Liver (tissue), 9 donors: ENCODE results near the gene MED15. TPM values are rescaled to one million over a fixed set of nuclear protein-coding genes. Genes with fewer than 3 reads are reported as not detected.
"Not testable (repeated sequence)": the region's sequence is repeated elsewhere in the genome, so short reads cannot be mapped to it uniquely, and the experiment has no call there.

Experiments
- DNase-seq: peaks from one replicate; pipeline ENCODE4 v3.0.0-alpha.2; 2017; ENCODE audit warnings: low spot score
- H3K27ac ChIP-seq, 2 donors: one replicate each; pipeline ENCODE4 v1.7.0; 2013; ENCODE audit warnings: inconsistent platforms in 2 of 2, low read length in 2 of 2, control low read depth in 1 of 2, low read depth in 1 of 2, mild to moderate bottlenecking in 1 of 2
- H3K27me3 ChIP-seq, 4 donors: one replicate each; pipeline versions ENCODE4 v1.6.1 to v1.7.0; 2013; ENCODE audit warnings: low read length in 3 of 4, inconsistent platforms in 1 of 4, mild to moderate bottlenecking in 1 of 4, moderate library complexity in 1 of 4; ENCODE audit not compliant: control insufficient read depth in 4 of 4, insufficient read depth in 4 of 4
- H3K36me3 ChIP-seq, 4 donors: one replicate each; pipeline versions ENCODE4 v1.6.1 to v1.7.0; 2013; ENCODE audit warnings: low read length in 3 of 4, mild to moderate bottlenecking in 3 of 4, low read depth in 1 of 4, moderate library complexity in 1 of 4; ENCODE audit not compliant: control insufficient read depth in 4 of 4, insufficient read depth in 3 of 4
- H3K4me1 ChIP-seq, 4 donors: one replicate each; pipeline versions ENCODE4 v1.6.1 to v1.7.0; 2013; ENCODE audit warnings: low read length in 3 of 4, mild to moderate bottlenecking in 3 of 4, moderate library complexity in 1 of 4; ENCODE audit not compliant: control insufficient read depth in 4 of 4, insufficient read depth in 4 of 4
- H3K4me3 ChIP-seq, 3 donors: one replicate each; pipeline versions ENCODE4 v1.6.1 to v1.7.0; 2013; ENCODE audit warnings: low read length in 3 of 3, control low read depth in 1 of 3, low read depth in 1 of 3, mild to moderate bottlenecking in 1 of 3
- H3K9ac ChIP-seq, 2 donors: one replicate each; pipeline ENCODE4 v1.7.0; 2013; ENCODE audit warnings: low read length in 2 of 2, mild to moderate bottlenecking in 2 of 2, moderate library complexity in 2 of 2, control low read depth in 1 of 2, low read depth in 1 of 2
- H3K9me3 ChIP-seq, 4 donors: one replicate each; pipeline versions ENCODE4 v1.6.1 to v1.7.0; 2013; ENCODE audit warnings: low read length in 3 of 4; ENCODE audit not compliant: control insufficient read depth in 4 of 4
- EGR1 ChIP-seq, 2 donors: IDR thresholded peaks; 2 replicates each; pipeline ENCODE4 v1.6.1; 2016 to 2018; ENCODE audit warnings: antibody characterized with exemption in 2 of 2, low read depth in 2 of 2
- FOXA1 ChIP-seq: IDR thresholded peaks from 2 replicates; pipeline ENCODE4 v1.6.1; 2016; ENCODE audit warnings: antibody characterized with exemption
- FOXA2 ChIP-seq: IDR thresholded peaks from 2 replicates; pipeline ENCODE4 v1.6.1; 2016; ENCODE audit warnings: antibody characterized with exemption
- GABPA ChIP-seq, 2 donors: IDR thresholded peaks in 1 of 2; conservative IDR thresholded peaks in 1 of 2; 2 replicates each; pipeline ENCODE4 v1.6.1; 2016; ENCODE audit warnings: antibody characterized with exemption in 2 of 2, mild to moderate bottlenecking in 1 of 2, moderate library complexity in 1 of 2
- HNF4A ChIP-seq, 2 donors: conservative IDR thresholded peaks; 2 replicates each; pipeline ENCODE4 v1.6.1; 2016; ENCODE audit warnings: antibody characterized with exemption in 2 of 2, mild to moderate bottlenecking in 2 of 2
- JUND ChIP-seq, 2 donors: IDR thresholded peaks; 2 replicates each; pipeline ENCODE4 v1.6.1; 2016; ENCODE audit warnings: antibody characterized with exemption in 2 of 2
- NR2F2 ChIP-seq: IDR thresholded peaks from 2 replicates; pipeline ENCODE4 v1.6.1; 2016; ENCODE audit warnings: antibody characterized with exemption
- RAD21 ChIP-seq, 2 donors: IDR thresholded peaks; 2 replicates each; pipeline ENCODE4 v1.6.1; 2016; ENCODE audit warnings: antibody characterized with exemption in 2 of 2, mild to moderate bottlenecking in 2 of 2
- SP1 ChIP-seq: IDR thresholded peaks from 2 replicates; pipeline ENCODE4 v1.6.1; 2018; ENCODE audit warnings: antibody characterized with exemption, mild to moderate bottlenecking
- TAF1 ChIP-seq: conservative IDR thresholded peaks from 2 replicates; pipeline ENCODE4 v1.6.1; 2016; ENCODE audit warnings: antibody characterized with exemption, mild to moderate bottlenecking
- YY1 ChIP-seq: IDR thresholded peaks from 2 replicates; pipeline ENCODE4 v1.6.1; 2016; ENCODE audit warnings: antibody characterized with exemption, mild to moderate bottlenecking
- WGBS: extraction: QIAGEN DNeasy Blood & Tissue Kit; methylation state at CpG from one replicate; pipeline ENCODE4 v1.1.7; 2013; 5-methylcytosine and 5-hydroxymethylcytosine counted together
- polyA plus RNA-seq, 2 donors: library from polyadenylated mRNA; stranded (reverse) in 1 of 2; unstranded in 1 of 2; fragments of 200-250 nt in 1 of 2; fragments of >200 nt in 1 of 2; fragmentation: Nextera tagmentation in 1 of 2; extraction: Ambion mirVana in 1 of 2; gene quantifications; one replicate each; pipeline versions ENCODE4 v1.2.1 to v1.2.3, GENCODE V29; 2013 to 2015
- total RNA-seq, 2 donors: library from RNA; depleted of rRNA; stranded (reverse); fragments of >200 nt; gene quantifications; one replicate each; pipeline ENCODE4 v1.2.3, GENCODE V29; 2014
- TF ChIP-seq, protein P1 (sequence below): IDR thresholded peaks from 2 replicates; pipeline ENCODE4 v1.6.1; 2016; ENCODE audit warnings: antibody characterized with exemption
- TF ChIP-seq, protein P2 (sequence below): IDR thresholded peaks from 2 replicates; pipeline ENCODE4 v1.6.1; 2016; ENCODE audit warnings: antibody characterized with exemption, mild to moderate bottlenecking
- TF ChIP-seq, protein P3 (sequence below): IDR thresholded peaks from 2 replicates; pipeline ENCODE4 v1.6.1; 2016; ENCODE audit warnings: antibody characterized with exemption
- donor health status: healthy.
- donor health status: healthy.
- donor health status: healthy.
- donor health status: healthy.
- donor health status: healthy.

The MED15 gene
- total and polyA plus RNA-seq, 4 donors, result 9.7 to 28.0 (median 16.2) TPM

DNA sequence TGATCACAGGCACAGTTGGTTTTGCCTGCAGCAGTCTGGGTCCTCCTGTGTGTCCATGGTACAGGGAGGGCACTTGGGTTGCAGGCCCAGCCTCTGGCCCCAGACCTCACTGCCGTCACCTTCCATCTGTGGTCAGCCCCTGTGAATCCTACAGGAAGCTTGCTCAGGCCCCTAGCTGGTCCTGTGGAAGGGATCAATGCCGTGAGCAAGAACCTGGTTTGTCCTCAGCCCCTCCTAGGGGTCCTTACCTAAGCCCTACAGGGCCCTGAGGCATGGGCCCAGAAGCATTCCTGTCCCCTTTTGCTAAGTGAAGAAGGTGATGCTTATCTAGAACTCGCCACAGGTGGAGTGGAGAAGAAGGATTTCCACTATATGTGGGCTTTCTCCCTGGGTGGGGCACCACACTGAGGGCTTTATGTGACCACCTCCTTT is 29.9 kb downstream of the MED15 start:
- WGBS, result 95% methylated on average over 3 of the region's 3 CpGs
- no peak for DNase-seq
- no peak for TF ChIP-seq HNF4A (conservative IDR thresholded peaks at IDR 0.05)
- TF ChIP-seq, protein P1, sequence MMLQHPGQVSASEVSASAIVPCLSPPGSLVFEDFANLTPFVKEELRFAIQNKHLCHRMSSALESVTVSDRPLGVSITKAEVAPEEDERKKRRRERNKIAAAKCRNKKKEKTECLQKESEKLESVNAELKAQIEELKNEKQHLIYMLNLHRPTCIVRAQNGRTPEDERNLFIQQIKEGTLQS, result no peak
- H3K27ac ChIP-seq, result no peak overlapping the region
- H3K9ac ChIP-seq, result no peak overlapping the region
- H3K9me3 ChIP-seq, result no peaks in the 10 kb centered on the region
- H3K4me1 ChIP-seq, result peaks cover 0 to 8% (median 0%) of the 10 kb centered on the region in 4 donors
- H3K4me3 ChIP-seq, result no peak overlapping the region
- H3K36me3 ChIP-seq, result peaks cover 3 to 17% (median 10%) of the 10 kb centered on the region in 4 donors
- no peaks in the 10 kb centered on the region for H3K27me3 ChIP-seq

DNA sequence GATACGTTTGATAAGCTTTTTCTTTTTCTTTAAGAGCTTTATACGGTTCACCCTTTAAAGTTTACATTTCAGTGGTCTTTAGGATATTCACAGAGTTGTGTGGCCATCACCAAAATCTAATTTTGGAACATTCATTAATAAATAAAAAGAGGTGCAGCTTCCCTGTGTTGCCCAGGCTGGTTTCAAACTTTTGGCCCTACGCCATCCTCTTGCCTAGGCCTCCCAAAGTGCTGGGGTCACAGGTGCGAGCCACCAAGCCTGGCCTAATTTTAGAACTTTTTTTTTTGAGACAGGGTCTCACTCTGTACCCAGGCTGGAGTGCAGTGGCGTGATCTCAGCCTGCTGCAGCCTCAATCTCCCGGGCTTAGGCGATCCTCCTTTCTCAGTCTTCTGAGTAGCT is 30.6 kb downstream of the MED15 start:
- Histone ChIP-seq H3K9me3 (no peaks in the 10 kb centered on the region), H3K9ac (no peak overlapping the region), H3K27ac (no peak overlapping the region), H3K4me3 (no peak overlapping the region), H3K27me3 (no peaks in the 10 kb centered on the region), H3K4me1 (peaks cover 0 to 6% (median 0%) of the 10 kb centered on the region in 4 donors), H3K36me3 (peaks cover 3 to 17% (median 10%) of the 10 kb centered on the region in 4 donors)
- no peak for TF ChIP-seq FOXA1
- no peak for TF ChIP-seq SP1
- TF ChIP-seq, protein P2, sequence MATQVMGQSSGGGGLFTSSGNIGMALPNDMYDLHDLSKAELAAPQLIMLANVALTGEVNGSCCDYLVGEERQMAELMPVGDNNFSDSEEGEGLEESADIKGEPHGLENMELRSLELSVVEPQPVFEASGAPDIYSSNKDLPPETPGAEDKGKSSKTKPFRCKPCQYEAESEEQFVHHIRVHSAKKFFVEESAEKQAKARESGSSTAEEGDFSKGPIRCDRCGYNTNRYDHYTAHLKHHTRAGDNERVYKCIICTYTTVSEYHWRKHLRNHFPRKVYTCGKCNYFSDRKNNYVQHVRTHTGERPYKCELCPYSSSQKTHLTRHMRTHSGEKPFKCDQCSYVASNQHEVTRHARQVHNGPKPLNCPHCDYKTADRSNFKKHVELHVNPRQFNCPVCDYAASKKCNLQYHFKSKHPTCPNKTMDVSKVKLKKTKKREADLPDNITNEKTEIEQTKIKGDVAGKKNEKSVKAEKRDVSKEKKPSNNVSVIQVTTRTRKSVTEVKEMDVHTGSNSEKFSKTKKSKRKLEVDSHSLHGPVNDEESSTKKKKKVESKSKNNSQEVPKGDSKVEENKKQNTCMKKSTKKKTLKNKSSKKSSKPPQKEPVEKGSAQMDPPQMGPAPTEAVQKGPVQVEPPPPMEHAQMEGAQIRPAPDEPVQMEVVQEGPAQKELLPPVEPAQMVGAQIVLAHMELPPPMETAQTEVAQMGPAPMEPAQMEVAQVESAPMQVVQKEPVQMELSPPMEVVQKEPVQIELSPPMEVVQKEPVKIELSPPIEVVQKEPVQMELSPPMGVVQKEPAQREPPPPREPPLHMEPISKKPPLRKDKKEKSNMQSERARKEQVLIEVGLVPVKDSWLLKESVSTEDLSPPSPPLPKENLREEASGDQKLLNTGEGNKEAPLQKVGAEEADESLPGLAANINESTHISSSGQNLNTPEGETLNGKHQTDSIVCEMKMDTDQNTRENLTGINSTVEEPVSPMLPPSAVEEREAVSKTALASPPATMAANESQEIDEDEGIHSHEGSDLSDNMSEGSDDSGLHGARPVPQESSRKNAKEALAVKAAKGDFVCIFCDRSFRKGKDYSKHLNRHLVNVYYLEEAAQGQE, result no peak
- no peak for TF ChIP-seq FOXA2
- TF ChIP-seq EGR1 (IDR thresholded peaks at IDR 0.05; ENCODE audit: low read depth in 2 of 2), result no peak
- no peak for TF ChIP-seq YY1
- TF ChIP-seq NR2F2, result no peak
- no peak for TF ChIP-seq JUND (IDR thresholded peaks at IDR 0.05)
- no peak for TF ChIP-seq RAD21 (IDR thresholded peaks at IDR 0.05)
- TF ChIP-seq, protein P1, result no peak
- TF ChIP-seq TAF1, result no peak
- TF ChIP-seq, protein P3, sequence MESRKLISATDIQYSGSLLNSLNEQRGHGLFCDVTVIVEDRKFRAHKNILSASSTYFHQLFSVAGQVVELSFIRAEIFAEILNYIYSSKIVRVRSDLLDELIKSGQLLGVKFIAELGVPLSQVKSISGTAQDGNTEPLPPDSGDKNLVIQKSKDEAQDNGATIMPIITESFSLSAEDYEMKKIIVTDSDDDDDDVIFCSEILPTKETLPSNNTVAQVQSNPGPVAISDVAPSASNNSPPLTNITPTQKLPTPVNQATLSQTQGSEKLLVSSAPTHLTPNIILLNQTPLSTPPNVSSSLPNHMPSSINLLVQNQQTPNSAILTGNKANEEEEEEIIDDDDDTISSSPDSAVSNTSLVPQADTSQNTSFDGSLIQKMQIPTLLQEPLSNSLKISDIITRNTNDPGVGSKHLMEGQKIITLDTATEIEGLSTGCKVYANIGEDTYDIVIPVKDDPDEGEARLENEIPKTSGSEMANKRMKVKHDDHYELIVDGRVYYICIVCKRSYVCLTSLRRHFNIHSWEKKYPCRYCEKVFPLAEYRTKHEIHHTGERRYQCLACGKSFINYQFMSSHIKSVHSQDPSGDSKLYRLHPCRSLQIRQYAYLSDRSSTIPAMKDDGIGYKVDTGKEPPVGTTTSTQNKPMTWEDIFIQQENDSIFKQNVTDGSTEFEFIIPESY, result no peak
- no peak for TF ChIP-seq GABPA (IDR thresholded peaks at IDR 0.05 in 1 of 2, conservative IDR thresholded peaks at IDR 0.05 in 1 of 2)
- 97% methylated on average over 7 of the region's 7 CpGs for WGBS
- DNase-seq, result no peak

DNA sequence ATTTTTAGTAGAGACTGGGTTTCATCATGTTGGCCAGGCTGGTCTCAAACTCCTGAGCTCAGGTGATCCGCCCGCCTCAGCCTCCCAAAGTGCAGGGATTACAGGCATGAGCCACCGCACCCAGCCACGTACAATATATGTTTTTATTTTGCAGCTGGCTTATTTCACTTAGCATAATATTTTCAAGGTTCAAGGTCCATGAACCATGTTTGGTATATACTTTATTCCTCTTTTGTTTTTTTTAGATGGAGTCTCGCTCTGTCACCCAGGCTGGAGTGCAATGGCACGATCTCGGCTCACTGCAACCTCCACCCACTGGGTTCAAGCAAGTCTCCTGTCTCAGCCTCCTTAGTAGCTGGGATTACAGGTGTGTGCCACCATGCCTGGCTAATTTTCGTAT is 31.5 kb downstream of the MED15 start:
- H3K4me1 ChIP-seq, H3K27me3 ChIP-seq, DNase-seq, H3K27ac ChIP-seq, H3K9ac ChIP-seq, H3K4me3 ChIP-seq, H3K9me3 ChIP-seq: not testable (repeated sequence)
- H3K36me3 ChIP-seq, result peaks cover 3 to 17% (median 10%) of the 10 kb centered on the region in 4 donors
- 97% methylated on average over 8 of the region's 8 CpGs for WGBS
